ENCODE data around the gene VPS13D.
A peak's percentile ranks its signal among the peaks of the same experiment; 100 is the strongest.

Gene VPS13D

GRCh38 chr1:12433323-12434053, 203.7 kb downstream of the VPS13D start:
- peak; percentile 85 for DNase-seq (ENCODE audit: low read depth)

GRCh38 chr1:12434174-12434573, 204.3 kb downstream of the VPS13D start:
- peak; percentile 83 for DNase-seq (ENCODE audit: low read depth)

GRCh38 chr1:12434686-12435085, 204.9 kb downstream of the VPS13D start:
- DNase-seq (ENCODE audit: low read depth), result no peak

GRCh38 chr1:12435639-12436344, 206.0 kb downstream of the VPS13D start:
- no peak for DNase-seq (ENCODE audit: low read depth)

GRCh38 chr1:12436345-12436658, 206.5 kb downstream of the VPS13D start:
- no peak for DNase-seq (ENCODE audit: low read depth)

GRCh38 chr1:12436817-12437599, 207.2 kb downstream of the VPS13D start:
- peak; percentile 74 for DNase-seq (ENCODE audit: low read depth)

GRCh38 chr1:12437629-12438028, 207.8 kb downstream of the VPS13D start:
- DNase-seq (ENCODE audit: low read depth), result no peak

GRCh38 chr1:12438349-12438924, 208.6 kb downstream of the VPS13D start:
- DNase-seq (ENCODE audit: low read depth), result no peak

GRCh38 chr1:12439073-12439472, 209.2 kb downstream of the VPS13D start:
- no peak for DNase-seq (ENCODE audit: low read depth)

- DNase-seq (ENCODE audit: low read depth), result no peak
Observed at GRCh38 chr1:12441414-12442105, 211.7 kb downstream of the VPS13D start.

- no peak for DNase-seq (ENCODE audit: low read depth)
Observed at GRCh38 chr1:12442217-12442616, 212.4 kb downstream of the VPS13D start.

- no peak for DNase-seq (ENCODE audit: low read depth)
Observed at GRCh38 chr1:12443151-12443550, 213.3 kb downstream of the VPS13D start.

- no peak for DNase-seq (ENCODE audit: low read depth)
Observed at GRCh38 chr1:12444329-12444841, 214.6 kb downstream of the VPS13D start.

GRCh38 chr1:12445257-12445656, 215.4 kb downstream of the VPS13D start:
- no peak for DNase-seq (ENCODE audit: low read depth)

GRCh38 chr1:12446593-12446992, 216.8 kb downstream of the VPS13D start:
- DNase-seq (ENCODE audit: low read depth), result no peak

GRCh38 chr1:12447307-12447706, 217.5 kb downstream of the VPS13D start:
- DNase-seq (ENCODE audit: low read depth), result peak; percentile 68

GRCh38 chr1:12447849-12448312, 218.1 kb downstream of the VPS13D start:
- no peak for DNase-seq (ENCODE audit: low read depth)

- DNase-seq (ENCODE audit: low read depth), result no peak
Observed at GRCh38 chr1:12448746-12449177, 218.9 kb downstream of the VPS13D start.

- no peak for DNase-seq (ENCODE audit: low read depth)
Observed at GRCh38 chr1:12450090-12450755, 220.4 kb downstream of the VPS13D start.

- DNase-seq (ENCODE audit: low read depth), result no peak
Observed at GRCh38 chr1:12450756-12451559, 221.1 kb downstream of the VPS13D start.
